HG03196 (cell line): Measurements from ENCODE around the gene SDF4.
"Not testable (repeated sequence)": the region's sequence is repeated elsewhere in the genome, so short reads cannot be mapped to it uniquely, and the experiment has no call there.

Experiments used
- ATAC-seq: cut with Tn5 transposase; IDR thresholded peaks from one replicate; pipeline ENCODE4 v1.9.1; 2021; ENCODE audit not compliant: unreplicated experiment

SDF4 gene

GRCh38 chr1:1259951-1260600, 28.3 kb upstream of the SDF4 start:
- no peak for ATAC-seq

- ATAC-seq, result no peak
Observed at GRCh38 chr1:1259540-1259939, 27.7 kb upstream of the SDF4 start.

GRCh38 chr1:1259119-1259488, 27.3 kb upstream of the SDF4 start:
- ATAC-seq, result no peak

GRCh38 chr1:1256956-1257871, 25.4 kb upstream of the SDF4 start:
- no peak for ATAC-seq

GRCh38 chr1:1255611-1256010, 23.8 kb upstream of the SDF4 start:
- ATAC-seq, result no peak

GRCh38 chr1:1255078-1255477, 23.3 kb upstream of the SDF4 start:
- ATAC-seq, result no peak

- no peak for ATAC-seq
Observed at GRCh38 chr1:1254667-1254998, 22.8 kb upstream of the SDF4 start.

- ATAC-seq, result no peak
Observed at GRCh38 chr1:1253972-1254666, 22.3 kb upstream of the SDF4 start.

GRCh38 chr1:1253314-1253713, 21.5 kb upstream of the SDF4 start:
- no peak for ATAC-seq

- ATAC-seq, result no peak
Observed at GRCh38 chr1:1250786-1251284, 19.0 kb upstream of the SDF4 start.

- not testable (repeated sequence) for ATAC-seq
Observed at GRCh38 chr1:1248009-1248913, 16.5 kb upstream of the SDF4 start.

GRCh38 chr1:1247341-1247913, 15.6 kb upstream of the SDF4 start:
- no peak for ATAC-seq

- no peak for ATAC-seq
Observed at GRCh38 chr1:1246577-1247340, 15.0 kb upstream of the SDF4 start, which contains the start of gene C1QTNF12. Gene C1QTNF12 (minus strand): TSS chr1:1246722. CDS start chr1:1246690, 32 bp downstream.

- no peak for ATAC-seq
Observed at GRCh38 chr1:1245817-1246576, 14.2 kb upstream of the SDF4 start.

GRCh38 chr1:1245178-1245816, 13.5 kb upstream of the SDF4 start:
- no peak for ATAC-seq

GRCh38 chr1:1244192-1244811, 12.5 kb upstream of the SDF4 start:
- ATAC-seq, result no peak

- no peak for ATAC-seq
Observed at GRCh38 chr1:1243807-1244191, 12.0 kb upstream of the SDF4 start.

- ATAC-seq, result no peak
Observed at GRCh38 chr1:1243266-1243660, 11.5 kb upstream of the SDF4 start.
